Stomach (tissue), 4 donors: Measurements from ENCODE around the gene KRT33A.

Experiments used
- CTCF ChIP-seq, 7 experiments: fragments of 450-650 bp in 4 of 7; fragments of 200-600 bp in 3 of 7; sonication (generic) in 3 of 7; IDR thresholded peaks; one replicate each; pipeline ENCODE4 v1.5.1; 2016 to 2019; ENCODE audit warnings: antibody characterized with exemption in 7 of 7, control low read depth in 2 of 7, mild to moderate bottlenecking in 1 of 7
- EP300 ChIP-seq: sonication (generic); formaldehyde crosslinking; IDR thresholded peaks from one replicate; pipeline ENCODE4 v1.6.1; 2017; ENCODE audit warnings: antibody characterized with exemption
- POLR2A ChIP-seq, 4 donors: fragments of 450-650 bp; IDR thresholded peaks; one replicate each; pipeline ENCODE4 v1.6.1; 2016; ENCODE audit warnings: antibody characterized with exemption in 4 of 4, control low read depth in 2 of 4, mild to moderate bottlenecking in 1 of 4, moderate library complexity in 1 of 4
- POLR2AphosphoS5 ChIP-seq, 3 donors: sonication (generic); formaldehyde crosslinking; IDR thresholded peaks; one replicate each; pipeline ENCODE4 v1.6.1; 2016; ENCODE audit warnings: antibody characterized with exemption in 3 of 3

- no peak for TF ChIP-seq POLR2A (IDR thresholded peaks at IDR 0.05)
- no peak for TF ChIP-seq CTCF (IDR thresholded peaks at IDR 0.05)
- TF ChIP-seq POLR2AphosphoS5 (IDR thresholded peaks at IDR 0.05), result no peak
- no peak for TF ChIP-seq EP300
These were observed 43.0 kb downstream of the KRT33A start for GRCh38 chr17:41307647-41308046.
